22Rv1 (cell line): Measurements from ENCODE around the gene ISG15.

Experiments used
- H3K27ac ChIP-seq: fragments of 450-650 bp; 2 replicates; pipeline ENCODE4 v1.5.1; 2017
- ZFX ChIP-seq: fragments of 450-650 bp; IDR thresholded peaks from 2 replicates; pipeline ENCODE4 v1.6.1; 2017; ENCODE audit warnings: antibody characterized with exemption, borderline replicate concordance
- TF ChIP-seq, protein P1 (sequence below): fragments of 450-650 bp; IDR thresholded peaks from 2 replicates; pipeline ENCODE4 v1.5.1; 2017; ENCODE audit warnings: mild to moderate bottlenecking

ISG15 gene

DNA sequence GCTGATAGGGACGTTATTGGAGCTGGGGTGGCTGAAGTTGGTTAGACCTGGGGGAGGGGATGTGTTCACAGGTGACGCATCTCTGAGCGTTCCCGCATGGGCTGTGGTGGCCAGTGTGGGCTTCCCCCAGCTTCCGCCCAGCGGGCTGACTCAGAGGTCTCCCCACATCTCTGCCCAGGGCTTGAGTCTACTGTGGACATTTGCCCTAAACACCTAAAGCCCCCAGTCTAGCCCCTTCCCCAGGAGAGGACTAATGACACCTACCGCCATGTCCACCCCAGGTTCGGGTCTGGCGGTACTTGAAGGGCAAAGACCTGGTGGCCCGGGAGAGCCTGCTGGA lies 8.6 kb downstream of the ISG15 start:
- TF ChIP-seq, protein P1, sequence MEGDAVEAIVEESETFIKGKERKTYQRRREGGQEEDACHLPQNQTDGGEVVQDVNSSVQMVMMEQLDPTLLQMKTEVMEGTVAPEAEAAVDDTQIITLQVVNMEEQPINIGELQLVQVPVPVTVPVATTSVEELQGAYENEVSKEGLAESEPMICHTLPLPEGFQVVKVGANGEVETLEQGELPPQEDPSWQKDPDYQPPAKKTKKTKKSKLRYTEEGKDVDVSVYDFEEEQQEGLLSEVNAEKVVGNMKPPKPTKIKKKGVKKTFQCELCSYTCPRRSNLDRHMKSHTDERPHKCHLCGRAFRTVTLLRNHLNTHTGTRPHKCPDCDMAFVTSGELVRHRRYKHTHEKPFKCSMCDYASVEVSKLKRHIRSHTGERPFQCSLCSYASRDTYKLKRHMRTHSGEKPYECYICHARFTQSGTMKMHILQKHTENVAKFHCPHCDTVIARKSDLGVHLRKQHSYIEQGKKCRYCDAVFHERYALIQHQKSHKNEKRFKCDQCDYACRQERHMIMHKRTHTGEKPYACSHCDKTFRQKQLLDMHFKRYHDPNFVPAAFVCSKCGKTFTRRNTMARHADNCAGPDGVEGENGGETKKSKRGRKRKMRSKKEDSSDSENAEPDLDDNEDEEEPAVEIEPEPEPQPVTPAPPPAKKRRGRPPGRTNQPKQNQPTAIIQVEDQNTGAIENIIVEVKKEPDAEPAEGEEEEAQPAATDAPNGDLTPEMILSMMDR = no peak
- TF ChIP-seq ZFX = no peak
- H3K27ac ChIP-seq = peak overlapping the region; percentile 87

DNA sequence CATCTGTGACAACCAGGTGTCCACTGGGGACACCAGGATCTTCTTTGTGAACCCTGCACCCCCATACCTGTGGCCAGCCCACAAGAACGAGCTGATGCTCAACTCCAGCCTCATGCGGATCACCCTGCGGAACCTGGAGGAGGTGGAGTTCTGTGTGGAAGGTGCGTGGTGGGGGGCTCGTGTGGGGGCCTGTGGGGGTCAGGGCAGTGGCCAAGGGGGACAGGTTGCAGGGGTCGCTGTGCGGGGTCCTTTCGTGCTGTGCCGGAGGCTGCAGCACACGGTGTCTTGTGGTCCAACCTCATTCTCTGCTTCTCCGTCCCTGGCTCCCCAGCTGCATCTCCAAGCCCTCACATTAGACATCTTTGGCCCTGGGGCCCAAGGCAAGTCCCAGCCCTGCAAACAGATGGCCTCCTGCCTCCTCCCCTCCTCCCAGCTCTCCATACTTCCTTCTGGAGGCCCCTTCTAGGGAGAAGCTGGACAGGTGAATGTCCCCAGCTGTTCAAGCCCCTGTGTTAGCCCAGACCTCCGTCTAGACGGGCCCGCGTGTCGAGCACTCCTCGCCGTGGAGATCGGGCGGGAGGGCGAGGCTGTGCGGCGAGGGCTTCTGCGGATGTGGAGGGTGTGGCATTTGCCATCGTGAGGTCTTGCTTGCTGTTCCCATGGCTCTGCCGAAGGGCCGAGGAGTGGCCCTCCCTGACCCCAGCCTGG lies 9.2 kb downstream of the ISG15 start:
- TF ChIP-seq, protein P1 = no peak
- TF ChIP-seq ZFX = no peak
- no peak overlapping the region for H3K27ac ChIP-seq

DNA sequence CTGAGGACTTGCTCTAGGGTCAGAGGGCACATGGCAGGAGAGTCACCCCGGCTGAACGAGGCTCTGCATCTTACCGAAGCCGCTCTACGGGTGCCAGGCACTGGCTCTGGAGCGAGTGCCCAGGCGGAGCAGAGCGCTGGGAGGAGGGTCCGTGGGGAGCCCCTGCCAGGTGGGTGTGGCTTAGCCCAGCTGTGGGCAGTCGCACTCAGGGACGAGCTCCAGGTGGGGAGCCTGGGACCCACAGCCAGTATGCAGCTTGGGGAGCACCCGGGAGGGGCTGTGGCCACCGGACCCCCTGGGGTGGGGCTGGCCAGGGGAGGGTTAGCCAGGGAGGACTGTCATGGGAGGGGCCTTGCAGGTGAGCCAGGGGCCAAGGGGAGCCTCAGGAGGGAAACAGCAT lies 10.4 kb downstream of the ISG15 start:
- TF ChIP-seq, protein P1 = no peak
- no peak for TF ChIP-seq ZFX
- H3K27ac ChIP-seq = no peak overlapping the region

DNA sequence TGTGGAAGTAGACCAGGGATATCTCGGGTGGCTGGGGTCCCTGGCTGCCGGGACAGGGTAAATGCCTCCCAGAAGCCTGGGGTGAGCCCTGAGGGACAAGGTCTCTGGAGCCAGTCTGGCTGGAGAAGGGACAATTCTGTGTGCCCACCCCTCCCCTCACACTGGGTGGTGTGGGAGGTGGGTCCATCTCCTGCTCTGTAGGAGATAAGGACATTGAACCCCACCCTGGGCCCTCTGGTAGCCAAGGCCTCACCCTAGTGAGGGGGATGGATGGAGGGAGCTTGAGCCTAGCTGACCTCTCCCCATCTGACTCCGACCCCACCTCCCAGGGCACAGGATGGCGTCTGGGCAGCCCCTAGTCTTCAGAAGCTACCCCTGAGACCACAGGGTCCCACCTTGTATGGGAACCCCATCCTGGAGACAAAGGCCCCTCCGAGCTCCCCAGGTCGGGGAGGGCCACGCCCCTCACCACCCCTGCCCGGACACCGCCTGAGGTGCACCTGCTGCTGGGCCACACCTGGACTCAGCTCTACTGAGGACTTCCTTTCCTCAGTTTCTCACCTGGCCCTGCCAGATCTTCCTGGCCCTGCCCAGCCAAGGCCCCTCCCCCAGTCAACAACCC lies 11.0 kb downstream of the ISG15 start:
- peak overlapping the region; percentile 53 for H3K27ac ChIP-seq
- no peak for TF ChIP-seq ZFX
- TF ChIP-seq, protein P1 = no peak

DNA sequence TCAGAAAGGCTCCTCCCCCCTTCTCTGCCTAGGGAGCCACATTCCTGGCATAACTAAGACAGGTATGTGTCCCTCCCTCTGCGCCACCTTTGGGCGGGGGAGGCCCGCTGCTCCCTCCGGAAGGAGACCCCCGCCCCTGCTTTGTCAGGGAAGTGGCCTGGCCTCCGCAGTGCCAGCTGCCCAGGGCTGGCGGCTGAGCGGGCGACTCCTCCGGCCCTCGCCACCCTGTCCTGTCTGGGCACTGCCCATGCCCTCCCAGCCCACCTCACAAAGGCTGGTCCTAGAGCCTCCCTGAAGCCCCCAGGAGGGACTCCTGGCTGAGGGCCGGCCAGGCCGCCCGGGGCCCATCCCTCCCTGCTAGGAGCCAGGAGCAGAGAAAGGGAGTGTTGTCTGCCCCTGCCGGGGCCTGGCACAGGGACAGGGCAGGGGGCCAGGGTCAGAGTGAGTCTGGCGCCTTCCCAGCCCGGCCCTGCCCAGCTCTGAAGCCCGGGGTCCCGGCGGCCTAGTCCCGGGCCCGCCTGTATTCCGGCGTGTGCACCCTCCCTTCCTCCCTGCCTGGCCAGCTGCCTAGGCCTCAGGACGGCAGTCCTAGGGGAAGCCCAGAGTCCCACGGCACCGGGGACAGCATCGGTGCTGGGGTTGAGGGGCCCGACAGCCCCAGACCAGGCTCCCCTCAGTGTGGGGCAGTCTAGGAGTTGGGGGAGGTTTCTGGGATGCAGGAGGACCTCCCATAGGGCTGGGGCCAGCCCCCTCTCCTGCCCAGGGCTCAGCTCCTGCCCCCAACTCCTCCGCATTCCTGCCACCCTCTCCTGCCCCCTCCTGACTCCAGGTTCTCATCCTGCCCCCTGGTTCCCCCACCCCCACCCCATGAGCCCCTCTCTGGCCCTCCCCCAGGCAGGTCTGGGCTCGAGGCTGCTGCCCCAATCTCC lies 11.7 kb downstream of the ISG15 start:
- TF ChIP-seq, protein P1 = no peak
- TF ChIP-seq ZFX = no peak
- peak overlapping the region; percentile 53 for H3K27ac ChIP-seq

DNA sequence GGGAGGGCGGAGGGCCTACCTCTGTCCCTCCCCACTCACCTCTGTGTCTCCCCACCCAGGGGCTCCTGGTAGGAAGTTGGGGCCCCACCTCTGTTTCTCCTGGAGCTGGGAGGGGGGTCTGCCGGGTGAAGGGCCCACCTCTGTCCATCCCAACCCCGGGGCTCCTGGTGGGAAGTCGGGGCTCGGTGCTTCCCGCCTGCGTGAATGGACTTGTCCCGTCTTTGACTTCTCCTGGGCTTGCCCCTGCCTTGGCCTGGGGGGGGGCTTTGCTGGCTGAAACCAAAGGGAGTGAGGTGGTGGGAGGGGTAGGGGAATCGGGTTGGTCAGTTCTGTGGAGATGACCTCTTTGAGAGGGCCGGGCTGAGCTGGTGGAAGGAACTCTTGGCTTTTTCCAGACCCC lies 12.4 kb downstream of the ISG15 start:
- TF ChIP-seq, protein P1 = no peak
- no peak for TF ChIP-seq ZFX
- no peak overlapping the region for H3K27ac ChIP-seq
